Mesendoderm (in vitro differentiated cells): ENCODE data around the gene MPZL1.

Source experiments
- DNase-seq: peaks from one replicate; pipeline ENCODE4 v3.0.0; 2013
- H2AK5ac ChIP-seq: 2 replicates; pipeline ENCODE4 v1.6.1; 2013; ENCODE audit warnings: low read length, inconsistent platforms
- H2BK120ac ChIP-seq: 2 replicates; pipeline ENCODE4 v1.6.1; 2013; ENCODE audit warnings: low read depth, mild to moderate bottlenecking, low read length, moderate library complexity, mixed read lengths
- H2BK15ac ChIP-seq: replicated peaks from 2 replicates; pipeline ENCODE4 v1.6.1; 2013; ENCODE audit warnings: low read depth, mild to moderate bottlenecking, moderate library complexity
- H2BK5ac ChIP-seq: 2 replicates; pipeline ENCODE4 v1.6.1; 2013; ENCODE audit warnings: low read length, inconsistent platforms
- H3K18ac ChIP-seq: 2 replicates; pipeline ENCODE4 v1.6.1; 2013; ENCODE audit warnings: mild to moderate bottlenecking, low read length, mixed read lengths
- H3K23ac ChIP-seq: one replicate; pipeline ENCODE4 v1.6.1; 2013; ENCODE audit warnings: low read length
- H3K27ac ChIP-seq: 2 replicates; pipeline ENCODE4 v1.5.1; 2013; ENCODE audit warnings: low read depth, mild to moderate bottlenecking, inconsistent platforms, low read length, moderate library complexity
- H3K27me3 ChIP-seq: 2 replicates; pipeline ENCODE4 v1.6.1; 2013; ENCODE audit warnings: low read length, control low read depth, mild to moderate bottlenecking, inconsistent platforms; ENCODE audit not compliant: insufficient read depth, poor library complexity
- H3K36me3 ChIP-seq: 2 replicates; pipeline ENCODE4 v1.6.1; 2013; ENCODE audit warnings: low read length, inconsistent platforms; ENCODE audit not compliant: control insufficient read depth, insufficient read depth
- H3K4ac ChIP-seq: one replicate; pipeline ENCODE4 v1.6.1; 2013; ENCODE audit warnings: low read depth, mild to moderate bottlenecking, low read length, moderate library complexity
- H3K4me1 ChIP-seq: 2 replicates; pipeline ENCODE4 v1.6.1; 2013; ENCODE audit warnings: low read depth, low read length, inconsistent platforms; ENCODE audit not compliant: control insufficient read depth
- H3K4me2 ChIP-seq: 2 replicates; pipeline ENCODE4 v1.6.1; 2013; ENCODE audit warnings: low read length
- H3K4me3 ChIP-seq: 2 replicates; pipeline ENCODE4 v1.5.1; 2013; ENCODE audit warnings: mild to moderate bottlenecking, low read length
- H3K56ac ChIP-seq: one replicate; pipeline ENCODE4 v1.6.1; 2013; ENCODE audit warnings: low read length
- H3K79me1 ChIP-seq: 2 replicates; pipeline ENCODE4 v1.6.1; 2013; ENCODE audit warnings: low read length, inconsistent platforms
- H3K79me2 ChIP-seq: 2 replicates; pipeline ENCODE4 v1.6.1; 2013; ENCODE audit warnings: mild to moderate bottlenecking, low read length; ENCODE audit not compliant: control insufficient read depth, insufficient read depth
- H3K9ac ChIP-seq: 2 replicates; pipeline ENCODE4 v1.6.1; 2013; ENCODE audit warnings: low read length, inconsistent platforms
- H4K5ac ChIP-seq: one replicate; pipeline ENCODE4 v1.6.1; 2013; ENCODE audit warnings: low read length
- H4K8ac ChIP-seq: one replicate; pipeline ENCODE4 v1.6.1; 2013; ENCODE audit warnings: low read depth, mild to moderate bottlenecking, control low read depth, low read length, moderate library complexity
- WGBS: extraction: QIAGEN DNeasy Blood & Tissue Kit; methylation state at CpG from one replicate; pipeline ENCODE4 v1.1.7; 2013; ENCODE audit warnings: low lambda C conversion rate, missing lambda C conversion rate; ENCODE audit not compliant: insufficient coverage; ENCODE audit errors: extremely low coverage; 5-methylcytosine and 5-hydroxymethylcytosine counted together

The MPZL1 gene

GRCh38 chr1:167821969-167822685, 100.3 kb downstream of the MPZL1 start:
- H4K5ac ChIP-seq = no peak overlapping the region
- H3K79me2 ChIP-seq = no peaks in the 10 kb centered on the region
- peak overlapping the region; percentile 8 for H2BK5ac ChIP-seq
- peak overlapping the region; percentile 3 for H2AK5ac ChIP-seq
- no peak overlapping the region for H3K23ac ChIP-seq
- H3K4me3 ChIP-seq = no peak overlapping the region
- H2BK15ac ChIP-seq = no peak overlapping the region
- H3K4me2 ChIP-seq = no peak overlapping the region
- peak; percentile 69 for DNase-seq
- WGBS = no CpG with 5 or more reads among the region's 4 CpGs
- no peaks in the 10 kb centered on the region for H3K27me3 ChIP-seq
- H3K4ac ChIP-seq = peak overlapping the region; percentile 90
- peak overlapping the region; percentile 73 for H3K56ac ChIP-seq
- peak overlapping the region; percentile 42 for H3K27ac ChIP-seq
- H3K4me1 ChIP-seq = peaks cover 21% of the 10 kb centered on the region
- peak overlapping the region; percentile 88 for H2BK120ac ChIP-seq
- H3K36me3 ChIP-seq = no peaks in the 10 kb centered on the region
- no peak overlapping the region for H3K9ac ChIP-seq
- peak overlapping the region; percentile 39 for H3K18ac ChIP-seq
- no peaks in the 10 kb centered on the region for H3K79me1 ChIP-seq
- H4K8ac ChIP-seq = no peak overlapping the region

GRCh38 chr1:167824163-167824794, 102.5 kb downstream of the MPZL1 start:
- no peak for DNase-seq
- WGBS = no CpG with 5 or more reads among the region's 9 CpGs
- H3K18ac ChIP-seq = no peak overlapping the region

GRCh38 chr1:167825419-167826079, 103.8 kb downstream of the MPZL1 start:
- H3K18ac ChIP-seq = no peak overlapping the region
- H3K79me1 ChIP-seq = no peaks in the 10 kb centered on the region
- no peaks in the 10 kb centered on the region for H3K79me2 ChIP-seq
- no peaks in the 10 kb centered on the region for H3K27me3 ChIP-seq
- no peak overlapping the region for H3K4me2 ChIP-seq
- H3K4ac ChIP-seq = no peak overlapping the region
- H4K8ac ChIP-seq = no peak overlapping the region
- no peak overlapping the region for H2BK120ac ChIP-seq
- no CpG with 5 or more reads among the region's 4 CpGs for WGBS
- no peak overlapping the region for H3K23ac ChIP-seq
- no peak overlapping the region for H3K4me3 ChIP-seq
- no peak overlapping the region for H3K56ac ChIP-seq
- H3K4me1 ChIP-seq = peaks cover 25% of the 10 kb centered on the region
- no peak overlapping the region for H3K27ac ChIP-seq
- no peak overlapping the region for H2AK5ac ChIP-seq
- no peak overlapping the region for H2BK5ac ChIP-seq
- no peak for DNase-seq
- no peak overlapping the region for H3K9ac ChIP-seq
- H3K36me3 ChIP-seq = no peaks in the 10 kb centered on the region
- H4K5ac ChIP-seq = no peak overlapping the region
- H2BK15ac ChIP-seq = peak overlapping the region; percentile 79

More at GRCh38 chr1:167824163-167824794, 102.5 kb downstream of the MPZL1 start:
- Histone ChIP-seq H2BK15ac (no peak overlapping the region), H3K4ac (no peak overlapping the region), H3K9ac (no peak overlapping the region), H2BK5ac (peak overlapping the region; percentile 16), H3K27me3 (no peaks in the 10 kb centered on the region), H3K36me3 (no peaks in the 10 kb centered on the region), H3K23ac (no peak overlapping the region), H3K27ac (no peak overlapping the region), H3K4me2 (no peak overlapping the region), H3K79me1 (no peaks in the 10 kb centered on the region), H4K8ac (no peak overlapping the region), H3K4me1 (peaks cover 22% of the 10 kb centered on the region), H3K4me3 (no peak overlapping the region), H4K5ac (no peak overlapping the region), H2BK120ac (no peak overlapping the region), H3K56ac (peak overlapping the region; percentile 71), H2AK5ac (peak overlapping the region; percentile 99), H3K79me2 (no peaks in the 10 kb centered on the region)

GRCh38 chr1:167826127-167826526, 104.3 kb downstream of the MPZL1 start:
- H2BK5ac ChIP-seq = no peak overlapping the region
- H3K27ac ChIP-seq = no peak overlapping the region
- H2BK15ac ChIP-seq = no peak overlapping the region
- no peaks in the 10 kb centered on the region for H3K79me2 ChIP-seq
- peaks cover 21% of the 10 kb centered on the region for H3K4me1 ChIP-seq
- H3K36me3 ChIP-seq = no peaks in the 10 kb centered on the region
- no peaks in the 10 kb centered on the region for H3K79me1 ChIP-seq
- H4K5ac ChIP-seq = no peak overlapping the region
- H3K23ac ChIP-seq = no peak overlapping the region
- peak overlapping the region; percentile 20 for H3K56ac ChIP-seq
- H3K18ac ChIP-seq = no peak overlapping the region
- no peak overlapping the region for H2AK5ac ChIP-seq
- no peak overlapping the region for H3K4me2 ChIP-seq
- no peak overlapping the region for H4K8ac ChIP-seq
- no CpG with 5 or more reads among the region's 4 CpGs for WGBS
- H2BK120ac ChIP-seq = no peak overlapping the region
- no peak for DNase-seq
- no peaks in the 10 kb centered on the region for H3K27me3 ChIP-seq
- H3K4me3 ChIP-seq = no peak overlapping the region
- H3K9ac ChIP-seq = no peak overlapping the region
- H3K4ac ChIP-seq = peak overlapping the region; percentile 85

GRCh38 chr1:167829868-167830267, 108.1 kb downstream of the MPZL1 start:
- peak overlapping the region; percentile 42 for H3K9ac ChIP-seq
- H2BK120ac ChIP-seq = peak overlapping the region; percentile 96
- H3K23ac ChIP-seq = no peak overlapping the region
- peak overlapping the region; percentile 76 for H3K18ac ChIP-seq
- no peaks in the 10 kb centered on the region for H3K79me2 ChIP-seq
- peak overlapping the region; percentile 45 for H2BK15ac ChIP-seq
- H3K4me1 ChIP-seq = peaks cover 13% of the 10 kb centered on the region
- no peak overlapping the region for H4K8ac ChIP-seq
- WGBS = no CpG with 5 or more reads among the region's 2 CpGs
- H3K27ac ChIP-seq = peak overlapping the region; percentile 92
- no peak overlapping the region for H3K4me2 ChIP-seq
- H3K79me1 ChIP-seq = no peaks in the 10 kb centered on the region
- H3K27me3 ChIP-seq = no peaks in the 10 kb centered on the region
- peak overlapping the region; percentile 99 for H3K4ac ChIP-seq
- H2BK5ac ChIP-seq = peak overlapping the region; percentile 99
- peak overlapping the region; percentile 62 for H2AK5ac ChIP-seq
- no peak overlapping the region for H3K4me3 ChIP-seq
- H4K5ac ChIP-seq = peak overlapping the region; percentile 84
- DNase-seq = peak; percentile 88
- peak overlapping the region; percentile 81 for H3K56ac ChIP-seq
- no peaks in the 10 kb centered on the region for H3K36me3 ChIP-seq
